ENCODE measurements around the gene ACAA1. TPM values are rescaled to one million over a fixed set of nuclear protein-coding genes. Genes with fewer than 3 reads are reported as not detected.

Gene ACAA1, protein sequence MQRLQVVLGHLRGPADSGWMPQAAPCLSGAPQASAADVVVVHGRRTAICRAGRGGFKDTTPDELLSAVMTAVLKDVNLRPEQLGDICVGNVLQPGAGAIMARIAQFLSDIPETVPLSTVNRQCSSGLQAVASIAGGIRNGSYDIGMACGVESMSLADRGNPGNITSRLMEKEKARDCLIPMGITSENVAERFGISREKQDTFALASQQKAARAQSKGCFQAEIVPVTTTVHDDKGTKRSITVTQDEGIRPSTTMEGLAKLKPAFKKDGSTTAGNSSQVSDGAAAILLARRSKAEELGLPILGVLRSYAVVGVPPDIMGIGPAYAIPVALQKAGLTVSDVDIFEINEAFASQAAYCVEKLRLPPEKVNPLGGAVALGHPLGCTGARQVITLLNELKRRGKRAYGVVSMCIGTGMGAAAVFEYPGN
- total RNA-seq = 54.2 and 82.2 TPM in 2 replicates

DNA sequence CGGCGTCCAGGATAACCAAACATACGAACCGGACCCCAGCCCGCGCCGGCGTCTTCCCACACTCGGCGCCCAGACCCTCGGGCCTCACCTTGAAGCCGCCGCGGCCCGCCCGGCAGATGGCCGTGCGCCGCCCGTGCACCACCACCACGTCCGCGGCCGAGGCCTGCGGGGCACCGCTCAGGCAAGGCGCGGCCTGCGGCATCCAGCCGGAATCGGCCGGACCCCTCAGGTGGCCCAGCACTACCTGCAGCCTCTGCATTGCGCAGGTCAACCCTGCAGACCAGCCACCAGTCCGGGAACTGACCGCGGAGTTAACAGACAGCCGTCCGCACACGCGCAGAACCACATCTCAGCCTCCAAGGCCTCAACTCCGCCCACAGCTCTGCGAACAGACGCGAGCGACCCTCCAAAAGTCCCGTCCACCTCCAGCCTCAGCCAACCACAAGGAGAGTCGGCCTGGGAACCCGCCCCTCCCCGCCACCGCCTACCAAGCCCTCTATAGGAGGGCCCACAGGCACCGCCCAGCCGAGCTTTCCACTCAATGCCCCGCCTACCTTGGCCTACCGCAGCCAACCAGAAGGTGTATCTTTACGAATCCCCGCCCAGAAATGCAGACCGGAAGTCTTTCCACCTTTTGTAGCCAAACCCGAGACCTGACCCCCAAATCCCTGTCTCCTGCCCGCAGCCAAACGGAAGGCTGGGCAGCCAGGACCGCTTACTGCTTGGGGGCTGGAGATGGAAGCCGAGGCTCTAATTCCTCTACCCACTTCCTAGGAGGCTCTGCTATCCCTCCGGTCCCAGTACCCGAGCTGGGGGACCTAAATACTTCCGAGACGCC is at the start of gene ACAA1:
ACAA1 (minus strand) TSS at position 351 of the 838 bp plus-strand sequence; CDS start at position 259, 92 bp downstream.
- H3K27me3 ChIP-seq (ENCODE audit: control insufficient read depth, insufficient read depth, low read length) = no peaks in the 10 kb centered on the region
- peak; percentile 98 for DNase-seq (ENCODE audit: low read depth)
- H3K4me3 ChIP-seq (ENCODE audit: low read depth, low read length) = peak within 1 kb of the TSS; percentile 85
- H3K36me3 ChIP-seq (ENCODE audit: control insufficient read depth, insufficient read depth, low read length) = peaks cover 18% of the 10 kb centered on the region
- TF ChIP-seq, protein P1, sequence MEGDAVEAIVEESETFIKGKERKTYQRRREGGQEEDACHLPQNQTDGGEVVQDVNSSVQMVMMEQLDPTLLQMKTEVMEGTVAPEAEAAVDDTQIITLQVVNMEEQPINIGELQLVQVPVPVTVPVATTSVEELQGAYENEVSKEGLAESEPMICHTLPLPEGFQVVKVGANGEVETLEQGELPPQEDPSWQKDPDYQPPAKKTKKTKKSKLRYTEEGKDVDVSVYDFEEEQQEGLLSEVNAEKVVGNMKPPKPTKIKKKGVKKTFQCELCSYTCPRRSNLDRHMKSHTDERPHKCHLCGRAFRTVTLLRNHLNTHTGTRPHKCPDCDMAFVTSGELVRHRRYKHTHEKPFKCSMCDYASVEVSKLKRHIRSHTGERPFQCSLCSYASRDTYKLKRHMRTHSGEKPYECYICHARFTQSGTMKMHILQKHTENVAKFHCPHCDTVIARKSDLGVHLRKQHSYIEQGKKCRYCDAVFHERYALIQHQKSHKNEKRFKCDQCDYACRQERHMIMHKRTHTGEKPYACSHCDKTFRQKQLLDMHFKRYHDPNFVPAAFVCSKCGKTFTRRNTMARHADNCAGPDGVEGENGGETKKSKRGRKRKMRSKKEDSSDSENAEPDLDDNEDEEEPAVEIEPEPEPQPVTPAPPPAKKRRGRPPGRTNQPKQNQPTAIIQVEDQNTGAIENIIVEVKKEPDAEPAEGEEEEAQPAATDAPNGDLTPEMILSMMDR (IDR thresholded peaks at IDR 0.05; ENCODE audit: insufficient read depth, low read length, severe bottlenecking) = no peak
- no peak for FAIRE-seq

DNA sequence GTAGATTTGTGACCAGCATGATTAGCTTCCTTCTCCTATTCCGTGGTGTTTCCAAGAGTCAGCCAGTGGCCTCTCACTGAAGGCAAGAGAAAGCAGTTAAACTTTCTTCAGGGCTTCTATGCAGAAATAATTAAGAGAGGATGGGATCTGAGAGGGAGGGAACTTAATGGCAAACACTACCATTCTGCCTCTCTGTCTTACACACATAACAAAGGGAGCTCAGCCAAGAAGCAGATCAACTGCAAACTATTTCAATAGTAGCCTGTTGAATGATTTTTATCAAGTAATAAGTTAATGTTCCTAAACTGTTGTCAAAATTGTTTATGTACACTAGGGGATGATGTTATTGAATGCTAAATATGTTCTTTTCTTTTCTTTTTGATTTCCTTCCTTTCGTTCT is 40.3 kb upstream of the ACAA1 start:
- DNase-seq (ENCODE audit: low read depth) (no peak), FAIRE-seq (no peak)
- Histone ChIP-seq H3K4me3 (ENCODE audit: low read depth, low read length) (no peak overlapping the region), H3K36me3 (ENCODE audit: control insufficient read depth, insufficient read depth, low read length) (peaks cover 3% of the 10 kb centered on the region), H3K27me3 (ENCODE audit: control insufficient read depth, insufficient read depth, low read length) (no peaks in the 10 kb centered on the region)
- TF ChIP-seq, protein P1 (IDR thresholded peaks at IDR 0.05; ENCODE audit: insufficient read depth, low read length, severe bottlenecking) = no peak

DNA sequence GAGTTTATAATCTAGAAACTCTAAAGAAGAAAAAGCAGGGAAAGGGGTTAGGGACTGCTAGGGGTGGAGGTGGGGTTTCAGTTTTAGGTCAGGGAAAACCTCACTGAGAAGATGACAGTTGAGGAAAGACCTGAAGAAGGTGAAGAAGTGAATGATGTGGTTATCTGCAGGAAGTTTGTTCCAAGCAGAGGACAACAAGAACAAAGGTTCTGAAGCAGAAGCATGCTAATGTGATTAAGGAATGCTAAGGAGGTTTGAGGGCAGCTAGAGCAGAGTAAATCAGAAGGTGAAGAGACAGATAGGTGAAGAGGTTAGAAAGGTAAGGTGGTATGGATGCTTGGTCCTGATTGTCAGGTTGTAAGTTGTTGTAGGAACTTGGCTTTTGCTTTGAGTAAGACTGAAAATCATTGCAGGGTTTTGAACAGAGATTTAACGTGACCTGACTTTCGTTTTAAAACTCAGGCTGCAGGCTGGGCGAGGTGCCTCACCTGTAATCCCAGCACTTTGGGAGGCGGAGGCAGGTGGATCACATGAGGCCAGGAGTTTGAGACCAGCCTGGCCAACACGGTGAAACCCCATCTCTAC is 37.0 kb upstream of the ACAA1 start:
- DNase-seq (ENCODE audit: low read depth) (no peak), FAIRE-seq (no peak)
- no peak overlapping the region for H3K4me3 ChIP-seq (ENCODE audit: low read depth, low read length)
- H3K27me3 ChIP-seq (ENCODE audit: control insufficient read depth, insufficient read depth, low read length) = no peaks in the 10 kb centered on the region
- H3K36me3 ChIP-seq (ENCODE audit: control insufficient read depth, insufficient read depth, low read length) = no peaks in the 10 kb centered on the region
- TF ChIP-seq, protein P1 (IDR thresholded peaks at IDR 0.05; ENCODE audit: insufficient read depth, low read length, severe bottlenecking) = no peak

DNA sequence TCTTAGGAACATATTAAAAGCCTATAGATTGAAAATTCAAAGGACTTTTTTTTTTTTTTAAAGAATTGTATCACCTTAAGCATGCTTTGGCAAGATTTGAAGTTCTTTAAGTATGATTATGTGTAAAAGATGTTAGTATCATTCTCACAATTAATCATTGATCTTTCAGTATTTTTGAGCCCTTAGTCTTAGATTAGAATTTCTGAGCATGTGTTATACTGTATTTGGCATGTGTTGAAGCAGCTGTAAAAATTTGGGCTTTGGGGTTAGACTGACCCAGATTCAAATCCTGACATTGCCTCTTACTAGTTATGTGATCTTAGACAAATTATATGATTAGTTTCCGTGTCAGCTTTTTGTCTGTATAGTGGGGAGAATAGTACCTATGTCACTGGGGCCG is 34.7 kb upstream of the ACAA1 start:
- H3K27me3 ChIP-seq (ENCODE audit: control insufficient read depth, insufficient read depth, low read length) = no peaks in the 10 kb centered on the region

DNA sequence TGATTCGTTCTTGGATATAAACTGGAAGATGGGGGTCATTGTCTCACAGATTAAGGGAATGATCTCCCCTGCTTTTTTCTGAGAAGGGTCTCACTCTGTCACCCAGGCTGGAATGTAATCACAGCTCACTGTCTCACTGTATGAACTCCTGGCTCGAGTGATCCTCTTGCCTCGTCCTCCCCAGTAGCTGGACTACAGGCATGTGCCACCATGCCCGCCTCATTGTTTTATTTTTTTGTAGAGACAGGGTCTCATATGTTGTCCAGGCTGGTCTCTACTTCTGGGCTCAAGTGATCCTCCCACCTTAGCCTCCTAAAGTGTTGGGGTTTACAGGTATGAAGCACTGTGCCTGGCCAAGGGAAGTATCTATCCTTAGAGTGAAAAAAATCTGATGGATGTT is 33.8 kb upstream of the ACAA1 start:
- H3K36me3 ChIP-seq (ENCODE audit: control insufficient read depth, insufficient read depth, low read length) = no peaks in the 10 kb centered on the region
- TF ChIP-seq, protein P1 (IDR thresholded peaks at IDR 0.05; ENCODE audit: insufficient read depth, low read length, severe bottlenecking) = no peak
- FAIRE-seq (no peak), DNase-seq (ENCODE audit: low read depth) (no peak)
- no peaks in the 10 kb centered on the region for H3K27me3 ChIP-seq (ENCODE audit: control insufficient read depth, insufficient read depth, low read length)
- H3K4me3 ChIP-seq (ENCODE audit: low read depth, low read length) = no peak overlapping the region

More for the DNA sequence above, 34.7 kb upstream of the ACAA1 start:
- Histone ChIP-seq H3K36me3 (ENCODE audit: control insufficient read depth, insufficient read depth, low read length) (no peaks in the 10 kb centered on the region), H3K4me3 (ENCODE audit: low read depth, low read length) (no peak overlapping the region)
- FAIRE-seq = no peak
- no peak for DNase-seq (ENCODE audit: low read depth)
- TF ChIP-seq, protein P1 (IDR thresholded peaks at IDR 0.05; ENCODE audit: insufficient read depth, low read length, severe bottlenecking) = no peak
